HEK293 (cell line): ENCODE data around the gene MFAP3.

Experiments
- CTCF ChIP-seq: fragments of 450-650 bp; formaldehyde crosslinking; IDR thresholded peaks from 2 replicates; pipeline ENCODE4 v1.5.1; 2016; ENCODE audit warnings: missing biosample characterization, missing genetic modification characterization
- GLIS2 ChIP-seq: fragments of 450-650 bp; formaldehyde crosslinking; IDR thresholded peaks from 2 replicates; pipeline ENCODE4 v1.5.1; 2016; ENCODE audit warnings: missing biosample characterization, missing genetic modification characterization
- ZNF37A ChIP-seq: fragments of 450-650 bp; IDR thresholded peaks from 2 replicates; pipeline ENCODE4 v1.5.1; 2018; ENCODE audit warnings: missing biosample characterization, missing genetic modification characterization
- ZNF510 ChIP-seq: fragments of 450-650 bp; formaldehyde crosslinking; IDR thresholded peaks from 2 replicates; pipeline ENCODE4 v1.5.1; 2018; ENCODE audit warnings: mild to moderate bottlenecking, missing genetic modification characterization, missing biosample characterization; ENCODE audit not compliant: insufficient replicate concordance
- ZNF521 ChIP-seq: fragments of 450-650 bp; formaldehyde crosslinking; IDR thresholded peaks from 2 replicates; pipeline ENCODE4 v1.5.1; 2017; ENCODE audit warnings: missing biosample characterization, mild to moderate bottlenecking, missing genetic modification characterization
- ZNF670 ChIP-seq: fragments of 450-650 bp; formaldehyde crosslinking; IDR thresholded peaks from 2 replicates; pipeline ENCODE4 v1.5.1; 2016; ENCODE audit warnings: missing biosample characterization, missing genetic modification characterization, low read depth

GRCh38 chr5:154044099-154044498 lies 5.3 kb downstream of the MFAP3 start:
- TF ChIP-seq ZNF521: no peak
- TF ChIP-seq CTCF: no peak
- TF ChIP-seq ZNF37A (tag by site-specific recombination): no peak
- no peak for TF ChIP-seq ZNF510
- TF ChIP-seq ZNF670: no peak
- no peak for TF ChIP-seq GLIS2 (tag by site-specific recombination)
